Activated CD4-positive, CD25-positive, alpha-beta regulatory T cell (primary cell): Measurements from ENCODE around the gene ARRDC1.
"Not testable (repeated sequence)": the region's sequence is repeated elsewhere in the genome, so short reads cannot be mapped to it uniquely, and the experiment has no call there.

Source experiments
- DNase-seq, 4 experiments: peaks; one replicate each; lab custom pipeline; 2025; lab: John Stamatoyannopoulos, UW

The ARRDC1 gene

DNA sequence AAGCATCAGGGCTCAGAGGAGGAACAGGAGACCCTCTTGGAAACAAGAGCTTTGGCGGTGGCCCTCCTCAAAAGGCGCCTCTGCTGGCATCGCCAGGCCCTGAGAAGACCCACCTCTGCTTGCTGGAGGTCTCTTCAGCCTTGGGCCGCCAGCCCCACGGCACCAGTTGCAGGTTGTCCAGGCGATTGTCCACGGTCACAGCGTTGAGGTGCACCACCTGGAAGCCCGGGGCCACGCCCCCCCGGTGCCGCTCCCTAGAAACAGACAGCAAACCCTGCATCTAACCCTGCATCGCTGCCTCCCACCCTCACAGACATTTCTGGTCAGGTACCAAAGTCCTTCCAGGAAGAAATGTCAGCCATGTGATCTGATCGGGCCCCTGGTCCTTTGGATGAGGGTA lies 18.6 kb upstream of the ARRDC1 start:
- DNase-seq, result no peak

DNA sequence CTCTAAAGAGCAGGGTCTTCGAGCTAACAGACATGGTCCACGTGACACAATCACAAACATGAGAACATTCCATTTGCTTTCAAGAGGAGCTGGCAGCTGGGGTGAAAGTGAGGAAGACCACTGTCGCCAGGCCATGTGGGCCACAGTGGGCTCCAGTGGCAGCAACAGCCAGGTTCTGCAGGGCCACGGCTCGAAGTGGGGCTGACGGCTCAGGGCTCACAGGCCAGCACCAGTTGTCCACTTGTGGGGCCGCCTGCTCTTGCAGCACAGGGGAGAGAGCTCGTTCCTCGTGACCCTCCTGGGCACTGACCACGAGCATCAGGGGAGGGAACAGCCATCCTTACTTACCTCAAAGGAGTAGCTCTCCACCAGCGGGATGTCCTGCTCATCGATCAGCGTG lies 17.2 kb upstream of the ARRDC1 start:
- no peak for DNase-seq

DNA sequence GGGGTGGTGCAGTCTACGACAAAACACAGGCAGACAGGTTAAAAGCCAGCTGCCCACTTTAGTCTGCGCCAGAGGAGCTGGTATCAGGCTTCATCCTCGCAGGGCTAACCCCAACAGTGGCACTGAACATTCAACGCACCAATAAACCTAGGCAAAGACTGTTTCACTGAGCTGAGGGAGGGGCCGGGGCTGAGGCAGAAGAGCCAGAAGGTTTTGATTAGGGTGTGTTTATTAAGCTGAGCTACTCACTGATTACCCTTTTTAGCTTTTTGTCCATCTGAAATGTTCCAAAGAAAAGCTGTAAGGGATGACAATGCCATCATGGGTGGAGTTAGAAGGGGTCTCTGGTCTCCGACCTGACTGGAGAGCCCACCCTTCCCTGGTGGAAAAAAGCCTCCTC lies 16.6 kb upstream of the ARRDC1 start:
- DNase-seq, result no peak

DNA sequence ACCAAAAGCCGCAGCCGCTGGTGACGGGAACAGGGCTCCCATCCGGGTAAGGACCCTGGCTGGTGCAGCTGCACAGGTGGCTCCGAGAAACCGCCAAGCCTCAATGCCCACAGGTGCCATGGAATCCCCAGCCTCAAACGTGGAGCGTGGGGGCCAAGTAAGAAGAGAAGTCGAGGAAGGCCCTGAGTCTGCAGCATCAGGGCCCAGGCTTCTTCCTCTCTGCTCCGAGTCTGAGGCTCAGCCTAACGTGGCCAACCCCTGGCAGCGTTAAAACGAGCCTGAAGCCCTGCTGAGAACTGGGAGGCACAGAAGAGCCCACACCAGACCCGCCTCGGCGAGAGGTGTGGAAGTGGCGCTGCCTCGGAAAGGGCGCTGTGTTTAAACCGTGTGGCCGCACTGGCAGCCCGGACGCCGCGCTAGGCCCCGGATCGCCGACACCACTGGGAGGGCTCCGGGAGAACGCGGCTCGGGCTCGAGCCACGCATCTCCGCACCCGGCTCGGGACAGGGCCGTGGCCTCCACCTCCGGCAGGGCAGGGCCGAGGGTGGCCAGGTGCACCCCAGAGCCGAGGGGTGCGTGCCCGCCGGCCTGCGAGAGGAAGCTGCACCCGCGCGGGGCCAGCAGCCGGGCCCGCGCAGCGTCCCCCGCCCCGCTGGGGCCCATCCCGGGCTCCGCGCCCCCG lies 15.9 kb upstream of the ARRDC1 start:
- no peak for DNase-seq

DNA sequence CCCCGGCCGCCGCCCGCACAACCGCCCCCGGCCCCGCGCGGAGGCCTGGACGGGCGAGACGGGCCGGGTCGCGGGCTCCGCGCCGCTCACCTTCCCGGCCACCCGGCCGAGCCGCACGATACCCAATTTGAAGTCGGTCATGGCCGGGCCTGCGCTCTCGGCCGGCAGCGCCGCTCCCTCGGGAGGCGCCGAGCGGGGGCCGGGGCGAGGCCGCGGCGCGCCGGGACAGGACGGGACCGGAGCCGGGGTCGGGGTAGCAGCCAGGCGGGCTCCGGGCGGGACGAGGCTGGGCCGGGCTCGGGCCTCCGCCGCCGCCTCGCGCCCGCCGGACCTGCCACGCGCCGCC lies 15.4 kb upstream of the ARRDC1 start:
- no peak for DNase-seq

DNA sequence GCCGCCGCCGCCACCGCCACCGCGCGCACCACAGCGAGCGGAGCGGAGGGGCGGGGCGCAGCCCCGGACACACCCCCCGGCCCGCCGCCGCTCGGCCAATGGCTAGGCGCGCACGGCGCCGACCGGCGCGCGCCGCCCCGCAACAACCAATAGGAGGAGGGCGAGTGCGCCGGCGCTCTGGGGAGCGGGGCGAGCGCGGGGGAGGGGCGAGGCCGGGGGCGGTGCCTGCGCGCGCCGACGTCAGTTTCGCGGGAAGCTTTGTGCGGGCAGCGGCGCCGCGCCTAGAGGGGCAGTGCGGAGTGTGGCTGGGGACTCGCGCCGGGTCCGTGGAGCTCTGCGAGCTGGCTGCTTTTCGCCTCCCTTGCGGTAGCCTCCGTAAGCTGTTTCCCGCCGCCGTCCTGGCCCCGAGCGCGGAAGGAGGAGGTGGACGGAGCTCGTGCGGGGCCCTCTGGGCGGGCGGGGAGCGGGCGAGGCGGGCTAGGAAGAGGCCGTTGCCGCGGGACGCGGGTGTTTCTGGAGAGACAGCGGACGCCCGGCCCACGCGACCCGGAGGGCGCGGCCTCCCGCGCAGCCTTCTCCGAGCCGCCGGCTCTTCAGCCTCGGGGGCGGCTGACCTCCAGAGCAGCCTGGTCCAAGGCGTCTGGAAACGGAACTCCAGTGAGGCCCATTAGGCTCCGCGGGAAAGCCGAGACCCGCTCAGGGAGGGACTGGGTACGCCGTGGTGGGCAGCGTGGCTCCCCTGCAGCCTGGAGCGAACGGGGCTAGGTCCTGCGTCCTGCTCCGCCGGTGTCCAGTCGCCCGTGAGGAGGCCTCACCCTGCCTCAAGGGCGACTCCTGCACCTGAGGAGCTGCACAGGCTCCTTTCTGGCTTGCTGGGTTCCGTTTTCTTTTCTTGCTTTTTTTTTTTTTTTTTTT lies 14.8 kb upstream of the ARRDC1 start, which contains the start of gene ZMYND19:
TSS of gene ZMYND19 (minus strand) at position 44 of the 915 bp plus-strand sequence. CDS start 249 bp downstream, outside the sequence.
- DNase-seq, result peak; percentile 75 to 88 (median 85)

DNA sequence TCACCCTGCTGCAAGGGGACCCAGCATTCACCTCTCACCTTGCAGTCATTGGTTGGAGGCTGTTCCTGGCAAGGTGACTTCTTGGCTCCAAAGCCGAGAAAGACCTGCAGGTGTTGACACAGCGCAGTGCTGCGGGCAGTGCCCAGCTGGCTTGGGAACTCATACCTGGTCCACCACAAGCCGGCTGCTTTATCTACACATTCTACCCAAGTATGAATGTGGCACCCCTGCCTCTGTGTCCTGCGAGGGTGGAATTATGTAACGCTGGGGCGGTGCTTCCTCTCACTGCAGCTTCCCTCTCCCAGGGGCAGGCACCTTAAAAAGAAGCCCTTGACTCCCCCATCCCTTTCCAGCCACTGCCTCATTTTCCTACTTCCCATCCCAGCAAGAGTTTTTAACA lies 12.7 kb upstream of the ARRDC1 start:
- no peak for DNase-seq

DNA sequence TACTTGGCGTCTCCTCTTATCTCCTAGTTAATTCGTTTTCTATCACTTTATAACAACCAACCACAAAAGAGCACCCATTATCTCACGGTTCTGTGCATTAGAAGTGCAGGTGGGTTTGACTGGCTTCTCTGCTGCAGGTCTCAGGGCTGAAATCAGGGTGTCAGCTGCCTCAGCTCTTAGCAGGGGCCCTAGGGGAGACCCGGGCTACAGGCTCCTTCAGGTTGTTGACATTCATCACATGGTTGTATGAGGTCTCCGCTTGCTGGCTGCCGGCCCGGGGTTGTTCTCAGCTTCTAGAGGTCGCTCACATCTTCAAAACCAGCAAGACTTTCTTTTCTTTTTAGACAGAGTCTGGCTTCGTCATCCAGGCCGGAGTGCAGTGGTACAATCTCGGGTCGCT lies 12.3 kb upstream of the ARRDC1 start:
- no peak for DNase-seq

DNA sequence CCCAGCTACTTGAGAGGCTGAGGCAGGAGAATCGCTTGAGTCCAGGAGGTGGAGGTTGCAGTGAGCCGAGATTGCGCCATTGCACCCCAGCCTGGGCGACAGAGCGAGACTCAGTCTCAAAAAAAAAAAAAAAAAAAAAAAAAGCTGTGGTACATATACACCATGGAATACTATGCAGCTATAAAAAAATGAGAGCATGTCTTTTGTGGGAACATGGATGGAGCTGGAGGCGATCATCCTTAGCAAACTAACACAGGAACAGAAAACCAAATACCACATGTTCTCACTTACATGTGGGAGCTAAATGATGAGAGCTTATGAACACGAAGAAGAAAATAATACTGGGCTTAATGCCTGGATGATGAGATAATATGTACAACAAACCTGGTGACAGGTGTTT lies 8.9 kb upstream of the ARRDC1 start:
- not testable (repeated sequence) for DNase-seq

DNA sequence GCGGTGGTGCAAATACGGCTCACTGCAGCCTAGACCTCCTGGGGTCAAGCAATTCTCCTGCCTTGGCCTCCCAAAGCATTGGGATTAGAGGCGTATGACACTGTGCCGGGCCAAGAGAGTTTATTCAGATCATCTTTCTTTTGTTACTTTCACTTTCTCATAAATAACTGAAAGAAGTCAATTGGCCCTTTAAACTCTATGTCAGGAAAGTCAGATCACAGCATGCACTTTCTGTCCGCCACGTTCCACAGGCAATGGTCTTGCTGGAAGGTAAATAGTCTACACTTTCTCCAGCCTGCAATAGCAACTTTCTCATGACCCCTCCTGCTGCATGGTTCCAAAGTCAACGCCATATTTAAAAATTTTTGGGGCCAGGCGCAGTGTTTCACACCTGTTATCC lies 6.5 kb upstream of the ARRDC1 start:
- DNase-seq, result no peak

DNA sequence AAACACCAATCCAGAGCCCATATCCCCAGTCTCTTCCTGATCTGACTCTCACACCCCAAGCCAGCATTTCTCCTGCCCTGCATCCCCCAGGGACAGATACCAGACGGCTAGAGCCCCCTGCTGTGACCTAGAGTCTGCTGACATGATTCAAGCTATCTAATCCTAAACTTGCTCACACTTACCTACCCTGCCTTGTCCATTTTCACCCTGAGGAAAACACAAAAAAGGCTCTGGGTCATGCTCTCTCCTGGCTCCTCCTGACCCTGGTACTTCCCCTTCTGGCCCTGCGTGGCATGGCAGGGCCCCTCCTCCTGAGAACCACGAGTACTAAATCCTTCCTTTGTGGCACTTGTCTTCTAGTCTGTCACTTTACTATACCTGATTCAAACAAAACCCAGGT lies 2.8 kb upstream of the ARRDC1 start:
- no peak for DNase-seq

DNA sequence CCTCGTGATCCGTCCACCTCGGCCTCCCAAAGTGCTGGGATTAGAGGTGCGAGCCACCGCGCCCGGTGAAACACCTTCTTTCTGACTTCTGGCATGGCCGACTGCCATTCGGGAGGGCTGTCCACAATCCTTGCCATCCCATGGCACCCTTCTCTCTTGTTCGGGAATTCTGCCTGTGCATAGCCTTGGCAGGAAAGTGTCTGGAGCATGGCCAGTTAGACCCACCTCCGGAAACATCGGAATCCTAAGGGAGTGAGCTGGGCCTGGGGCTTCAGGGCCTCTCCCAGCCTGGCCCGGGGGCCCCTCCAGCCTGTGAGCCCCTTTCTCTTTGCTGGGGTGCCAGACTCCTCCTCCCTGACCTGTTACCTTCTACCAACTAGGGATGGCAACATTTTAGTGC lies 1.6 kb upstream of the ARRDC1 start:
- no peak for DNase-seq

DNA sequence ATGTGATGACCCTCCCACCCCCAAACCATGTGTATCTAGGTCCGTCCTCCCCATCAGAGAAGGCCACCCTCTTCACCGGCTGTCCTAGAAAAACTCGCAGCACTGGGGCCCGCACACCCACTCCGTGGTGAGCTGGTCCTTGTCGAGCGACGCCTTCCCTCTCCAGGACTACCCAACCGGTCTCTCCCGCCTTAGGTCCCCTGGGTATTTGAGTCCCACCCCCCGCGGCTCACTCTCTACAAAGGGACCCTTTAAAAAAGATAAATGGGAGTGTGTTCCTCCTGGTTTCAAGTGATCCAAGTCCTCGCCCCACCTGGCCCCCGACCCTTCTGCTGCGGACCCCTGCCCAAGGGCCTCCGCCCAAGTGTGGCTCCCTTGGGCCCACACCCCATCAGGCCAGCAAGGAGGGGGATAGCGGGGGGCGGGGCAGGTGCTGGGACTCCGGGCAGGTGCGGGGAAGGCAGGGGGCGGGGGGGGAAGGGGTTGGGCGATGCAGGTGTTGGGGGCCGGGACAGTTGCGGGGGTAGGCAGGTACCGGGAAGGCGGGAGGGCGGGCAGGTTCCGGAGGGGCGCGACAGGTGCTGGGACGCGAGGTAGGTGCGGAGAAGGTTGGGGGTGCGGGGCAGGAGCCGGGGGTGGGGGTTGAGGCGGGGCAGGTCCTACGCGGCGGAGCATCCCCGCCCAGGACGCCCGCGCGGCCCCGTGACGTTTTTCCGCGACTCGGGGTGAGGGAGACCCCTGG lies 970 bp upstream of the ARRDC1 start:
- no peak for DNase-seq

DNA sequence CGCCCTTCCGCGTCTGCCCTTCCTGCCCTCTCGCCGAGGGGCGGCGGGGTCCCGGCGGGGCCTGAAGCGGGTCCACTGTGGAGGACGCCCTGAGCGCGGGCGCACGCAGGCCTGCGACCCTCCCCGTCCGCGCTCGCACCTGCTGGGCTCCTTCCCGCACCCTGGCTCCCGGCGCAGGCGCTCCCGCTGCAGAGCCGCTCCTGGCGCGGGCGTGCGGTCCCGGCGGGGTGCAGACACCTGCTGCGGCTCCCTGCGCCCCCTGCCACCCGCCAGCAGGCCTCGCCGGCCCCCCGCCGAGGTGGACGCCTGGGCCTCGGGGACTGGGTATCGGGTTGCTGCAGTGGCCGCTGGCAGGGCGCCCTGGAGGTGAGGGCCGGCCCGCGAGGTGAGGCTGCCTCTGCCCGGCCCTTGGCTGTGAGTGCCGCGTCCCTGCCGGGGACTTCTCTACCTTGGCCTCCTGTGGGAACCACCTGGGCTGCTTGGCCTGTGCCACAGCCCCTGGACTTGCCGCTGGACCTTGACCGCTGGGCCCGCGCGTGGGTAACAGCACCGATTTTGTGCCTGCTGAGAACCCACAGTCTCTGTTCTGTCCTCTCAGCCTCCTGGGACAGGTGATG lies 627 bp downstream of the ARRDC1 start:
- DNase-seq, result no peak

DNA sequence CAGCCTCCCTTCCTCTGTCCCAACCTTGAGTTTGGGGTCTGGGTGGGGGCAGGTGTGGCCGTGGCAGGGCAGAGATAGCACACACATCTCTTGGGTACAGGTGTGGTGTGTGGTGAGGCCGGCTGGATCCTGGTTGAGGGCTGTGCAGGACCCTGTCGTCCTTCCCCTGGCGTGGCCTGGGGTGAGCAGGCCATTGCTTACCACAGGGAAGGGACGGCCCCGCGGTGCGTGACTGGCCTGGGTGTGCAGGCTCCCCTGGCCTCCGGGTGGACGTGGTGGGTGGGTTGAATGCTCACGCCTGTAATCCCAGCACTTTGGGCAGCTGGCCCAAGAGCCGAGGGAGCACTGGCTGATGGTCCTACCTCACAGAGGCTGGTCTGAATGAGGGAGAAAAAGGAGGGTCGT lies 1.2 kb downstream of the ARRDC1 start:
- DNase-seq, result no peak

DNA sequence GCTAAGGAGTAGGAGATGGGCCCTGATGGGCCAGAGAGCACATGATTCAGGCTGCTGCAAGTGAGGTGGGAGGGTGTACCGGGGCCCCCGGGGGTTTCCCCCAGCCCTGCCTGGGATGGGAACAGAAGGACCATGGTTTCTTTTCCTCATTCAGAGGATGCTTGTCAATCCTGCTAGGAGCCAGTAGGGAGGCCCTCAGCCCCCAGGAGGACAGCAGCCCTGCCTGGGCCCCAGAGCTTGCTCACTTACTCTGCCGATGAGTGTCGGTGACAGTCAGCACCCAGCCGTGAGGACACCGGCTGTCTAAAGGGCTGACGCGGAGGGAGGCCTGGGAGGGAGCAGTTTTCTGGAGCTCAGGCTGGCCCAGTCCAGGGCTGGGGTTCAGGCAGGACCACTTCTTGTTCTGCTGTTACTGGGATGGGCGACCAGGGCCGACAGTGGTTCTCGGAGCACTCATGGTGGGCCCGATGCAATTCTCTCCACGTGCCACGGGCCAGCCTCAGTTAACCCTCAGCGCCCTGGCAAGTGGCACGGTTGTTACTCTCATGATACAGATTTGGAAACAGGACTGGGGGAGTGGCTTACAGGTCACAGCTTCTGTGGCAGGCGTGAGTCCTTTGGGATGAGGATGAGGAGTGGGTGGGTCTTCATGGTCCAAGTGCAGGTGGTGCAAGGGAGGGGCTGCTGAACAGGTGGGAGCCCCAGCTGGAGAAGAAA lies 1.8 kb downstream of the ARRDC1 start:
- DNase-seq, result no peak

DNA sequence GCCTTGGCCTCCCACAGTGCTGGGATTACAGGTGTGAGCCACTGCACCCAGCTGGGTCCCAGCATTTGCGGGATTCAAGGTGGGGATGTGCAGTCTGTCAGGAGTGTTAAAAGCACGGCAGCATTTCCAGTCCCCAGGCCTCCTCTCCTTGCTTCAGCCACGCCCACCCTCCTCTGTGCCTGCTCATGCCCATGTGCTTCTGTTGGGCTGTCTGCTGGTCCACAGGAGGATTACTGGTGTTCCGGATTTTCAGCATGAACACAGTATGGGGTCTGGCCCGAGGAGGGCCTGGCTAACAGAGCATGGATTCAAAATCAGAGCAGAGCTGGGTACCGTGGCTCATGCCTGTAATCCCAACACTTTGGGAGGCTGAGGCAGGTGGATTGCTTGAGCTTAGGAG lies 5.5 kb downstream of the ARRDC1 start:
- no peak for DNase-seq

DNA sequence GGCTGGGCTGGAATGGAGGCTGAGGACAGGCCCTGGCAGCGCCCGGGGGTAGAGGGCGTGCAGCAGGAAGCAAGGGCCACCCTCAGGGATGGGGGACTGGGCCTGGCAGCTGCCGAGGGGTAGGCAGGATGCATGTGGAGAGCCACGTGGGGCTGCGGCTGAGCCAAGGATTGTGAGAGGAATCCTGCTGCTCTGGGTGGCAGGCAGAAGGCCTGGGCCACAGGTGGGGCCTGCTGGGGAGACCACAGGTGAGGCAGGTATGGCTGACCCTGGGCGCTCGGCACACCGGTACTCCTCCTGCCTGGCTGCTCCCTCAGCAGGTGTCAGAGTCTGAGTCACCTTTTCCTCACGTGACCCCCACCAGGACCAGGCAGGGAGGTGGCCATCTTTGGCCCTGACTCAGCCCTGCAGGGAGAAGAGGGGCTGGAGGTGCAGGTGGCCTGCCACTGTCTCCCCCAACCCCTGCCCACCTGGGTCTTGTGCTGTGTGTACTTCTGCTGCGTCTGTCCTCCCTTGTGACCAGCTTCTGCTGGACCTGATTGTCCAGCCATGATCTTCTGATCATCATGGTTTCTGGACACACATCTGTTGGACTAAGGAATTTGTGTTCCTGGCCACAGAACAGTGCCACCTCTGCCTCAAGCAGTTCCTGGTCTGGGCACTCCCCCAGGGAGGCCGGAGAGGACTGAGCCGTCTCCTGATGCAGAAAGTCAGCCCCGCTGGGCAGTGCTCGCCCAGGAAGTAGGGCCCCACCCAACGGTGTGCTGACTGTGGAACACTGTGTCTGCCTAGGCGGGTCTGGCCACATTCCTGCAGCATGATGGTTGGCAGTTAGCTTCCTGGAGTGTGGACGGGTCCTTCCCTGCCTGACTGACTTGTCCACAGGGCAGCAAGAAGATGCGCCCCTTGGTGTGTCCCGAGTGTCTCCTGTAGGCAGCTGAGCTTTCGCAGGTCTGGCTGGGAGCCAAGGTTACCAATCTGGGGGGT lies 6.4 kb downstream of the ARRDC1 start:
- no peak for DNase-seq

DNA sequence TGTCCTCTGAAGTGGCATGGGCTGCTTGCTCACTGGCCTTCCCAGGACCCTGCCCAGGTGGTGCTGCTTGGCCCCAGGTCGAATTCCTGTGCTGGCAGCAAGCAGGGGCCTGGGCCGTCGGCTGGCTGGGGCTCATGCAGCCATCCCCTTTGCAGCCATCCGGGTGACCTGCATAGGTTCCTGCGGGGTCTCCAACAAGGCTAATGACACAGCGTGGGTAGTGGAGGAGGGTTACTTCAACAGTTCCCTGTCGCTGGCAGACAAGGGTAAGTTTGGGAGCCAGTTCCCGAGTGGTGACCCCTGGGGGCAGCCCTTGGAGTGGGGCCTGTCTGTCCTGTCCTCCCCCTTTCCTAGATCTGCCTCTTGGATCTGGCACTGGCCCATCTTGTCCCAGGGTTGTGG lies 7.3 kb downstream of the ARRDC1 start:
- no peak for DNase-seq

DNA sequence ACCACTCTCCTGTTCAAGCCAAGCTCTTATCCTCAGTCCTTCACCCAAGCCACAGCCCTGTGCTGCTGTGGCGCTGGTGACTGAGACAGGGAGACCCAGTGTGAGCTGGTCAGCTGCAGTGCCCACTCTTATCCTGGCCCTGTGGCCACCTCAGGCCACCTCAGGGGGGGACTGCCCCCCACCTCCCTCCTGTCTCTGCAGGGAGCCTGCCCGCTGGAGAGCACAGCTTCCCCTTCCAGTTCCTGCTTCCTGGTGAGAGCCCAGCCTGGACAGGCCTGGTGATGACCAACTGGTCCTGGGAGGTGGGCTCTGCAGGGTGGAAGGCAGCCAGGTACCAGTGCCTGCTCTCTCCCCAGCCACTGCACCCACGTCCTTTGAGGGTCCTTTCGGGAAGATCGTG lies 7.8 kb downstream of the ARRDC1 start:
- DNase-seq, result no peak
